ENCODE measurements around the gene RNF186.
"Not testable (repeated sequence)": the region's sequence is repeated elsewhere in the genome, so short reads cannot be mapped to it uniquely, and the experiment has no call there.

Gene RNF186

GRCh38 chr1:19814681-19815503 lies at the start of gene RNF186:
TSS of gene RNF186 (minus strand) at chr1:19815283. CDS start at chr1:19815101, 182 bp downstream.
- DNase-seq: peak; percentile 91

GRCh38 chr1:19864570-19865160 lies 49.6 kb upstream of the RNF186 start:
- no peak for DNase-seq

- DNase-seq: no peak
These were observed 47.9 kb upstream of the RNF186 start for GRCh38 chr1:19862944-19863343.

GRCh38 chr1:19861842-19862530 lies 46.9 kb upstream of the RNF186 start:
- no peak for DNase-seq

- no peak for DNase-seq
These were observed 46.0 kb upstream of the RNF186 start for GRCh38 chr1:19861034-19861433.

GRCh38 chr1:19860418-19860817 lies 45.3 kb upstream of the RNF186 start:
- DNase-seq: no peak

- no peak for DNase-seq
These were observed 44.8 kb upstream of the RNF186 start for GRCh38 chr1:19859876-19860275.

GRCh38 chr1:19858893-19859292 lies 43.8 kb upstream of the RNF186 start:
- peak; percentile 27 for DNase-seq

- DNase-seq: no peak
These were observed 39.8 kb upstream of the RNF186 start for GRCh38 chr1:19854866-19855265.

- DNase-seq: no peak
These were observed 37.0 kb upstream of the RNF186 start for GRCh38 chr1:19852036-19852435.

GRCh38 chr1:19850214-19850613 lies 35.1 kb upstream of the RNF186 start:
- DNase-seq: no peak

GRCh38 chr1:19849307-19849706 lies 34.2 kb upstream of the RNF186 start:
- DNase-seq: not testable (repeated sequence)

- DNase-seq: not testable (repeated sequence)
These were observed 32.3 kb upstream of the RNF186 start for GRCh38 chr1:19847334-19847733.

- no peak for DNase-seq
These were observed 31.3 kb upstream of the RNF186 start for GRCh38 chr1:19846338-19846737.

GRCh38 chr1:19845555-19845954 lies 30.5 kb upstream of the RNF186 start:
- DNase-seq: no peak

GRCh38 chr1:19844731-19845495 lies 29.8 kb upstream of the RNF186 start:
- DNase-seq: peak; percentile 78

- DNase-seq: no peak
These were observed 25.1 kb upstream of the RNF186 start for GRCh38 chr1:19840228-19840627.

- DNase-seq: no peak
These were observed 22.8 kb upstream of the RNF186 start for GRCh38 chr1:19837866-19838265.

- DNase-seq: no peak
These were observed 20.5 kb upstream of the RNF186 start for GRCh38 chr1:19835578-19835977.

GRCh38 chr1:19831441-19831840 lies 16.4 kb upstream of the RNF186 start:
- no peak for DNase-seq

GRCh38 chr1:19828546-19828945 lies 13.5 kb upstream of the RNF186 start:
- no peak for DNase-seq

GRCh38 chr1:19825298-19825697 lies 10.2 kb upstream of the RNF186 start:
- peak; percentile 49 for DNase-seq

- no peak for DNase-seq
These were observed 9.5 kb upstream of the RNF186 start for GRCh38 chr1:19824541-19824940.
